Measurements from ENCODE around the gene ZBTB20. TPM values are rescaled to one million over a fixed set of nuclear protein-coding genes. Genes with fewer than 3 reads are reported as not detected.

The ZBTB20 gene
- total RNA-seq, 1 experiment from 2014 or later = 10.7 TPM

- ChIA-PET CTCF (no interaction called here), POLR2A (no interaction called here)
- no peak for DNase-seq (ENCODE audit: unreplicated experiment)
- Mint-ChIP-seq H3K4me1 (ENCODE audit: insufficient read depth, unreplicated experiment) (no peaks in the 10 kb centered on the region), H3K27ac (ENCODE audit: low read depth, unreplicated experiment) (no peak overlapping the region), H3K4me3 (ENCODE audit: unreplicated experiment) (no peak overlapping the region), H3K9me3 (ENCODE audit: unreplicated experiment) (no peaks in the 10 kb centered on the region), H3K36me3 (ENCODE audit: insufficient read depth, unreplicated experiment) (no peaks in the 10 kb centered on the region), H3K27me3 (ENCODE audit: insufficient read depth, unreplicated experiment) (no peaks in the 10 kb centered on the region)
- BruUV-seq (replicated peaks) = no TSS peak
- no peak for TF ChIP-seq CTCF (IDR thresholded peaks at IDR 0.05; ENCODE audit: unreplicated experiment)
- intact Hi-C loops (cut with micrococcal nuclease) = no loop called here
These were observed 851.1 kb downstream of the ZBTB20 start for GRCh38 chr3:114295946-114296345.

- no peak for DNase-seq (ENCODE audit: unreplicated experiment)
- Mint-ChIP-seq H3K9me3 (ENCODE audit: unreplicated experiment) (no peaks in the 10 kb centered on the region), H3K27me3 (ENCODE audit: insufficient read depth, unreplicated experiment) (no peaks in the 10 kb centered on the region), H3K4me1 (ENCODE audit: insufficient read depth, unreplicated experiment) (no peaks in the 10 kb centered on the region), H3K27ac (ENCODE audit: low read depth, unreplicated experiment) (no peak overlapping the region), H3K4me3 (ENCODE audit: unreplicated experiment) (no peak overlapping the region), H3K36me3 (ENCODE audit: insufficient read depth, unreplicated experiment) (no peaks in the 10 kb centered on the region)
- BruUV-seq (replicated peaks) = no TSS peak
- POLR2A ChIA-PET = no interaction called here
- no peak for TF ChIP-seq CTCF (IDR thresholded peaks at IDR 0.05; ENCODE audit: unreplicated experiment)
- intact Hi-C loops (cut with micrococcal nuclease) = no loop called here
- CTCF ChIA-PET = no interaction called here
These were observed 852.1 kb downstream of the ZBTB20 start for GRCh38 chr3:114294940-114295480.

- intact Hi-C loops (cut with micrococcal nuclease) = no loop called here
- no peaks in the 10 kb centered on the region for H3K27me3 Mint-ChIP-seq (ENCODE audit: insufficient read depth, unreplicated experiment)
- no peak for DNase-seq (ENCODE audit: unreplicated experiment)
- no peaks in the 10 kb centered on the region for H3K9me3 Mint-ChIP-seq (ENCODE audit: unreplicated experiment)
- POLR2A ChIA-PET = no interaction called here
- H3K4me1 Mint-ChIP-seq (ENCODE audit: insufficient read depth, unreplicated experiment) = no peaks in the 10 kb centered on the region
- no peaks in the 10 kb centered on the region for H3K36me3 Mint-ChIP-seq (ENCODE audit: insufficient read depth, unreplicated experiment)
- no peak for TF ChIP-seq CTCF (IDR thresholded peaks at IDR 0.05; ENCODE audit: unreplicated experiment)
- no TSS peak for BruUV-seq (replicated peaks)
- CTCF ChIA-PET = interaction anchor here (0.6 to 1.2 kb wide), 3 partner anchors 24 to 855 kb away, joined by 3 read pairs; no protein-coding TSS in a partner anchor
- H3K4me3 Mint-ChIP-seq (ENCODE audit: unreplicated experiment) = no peak within 1 kb of the TSS
- H3K27ac Mint-ChIP-seq (ENCODE audit: low read depth, unreplicated experiment) = no peak within 1 kb of the TSS
These were observed 853.1 kb downstream of the ZBTB20 start, which contains the start of gene TIGIT for GRCh38 chr3:114293838-114294535. Gene TIGIT (plus strand): TSS chr3:114294028. CDS start chr3:114294062, 34 bp downstream.

- Mint-ChIP-seq H3K4me3 (ENCODE audit: unreplicated experiment) (no peak overlapping the region), H3K9me3 (ENCODE audit: unreplicated experiment) (no peaks in the 10 kb centered on the region), H3K36me3 (ENCODE audit: insufficient read depth, unreplicated experiment) (no peaks in the 10 kb centered on the region), H3K27me3 (ENCODE audit: insufficient read depth, unreplicated experiment) (no peaks in the 10 kb centered on the region), H3K4me1 (ENCODE audit: insufficient read depth, unreplicated experiment) (no peaks in the 10 kb centered on the region), H3K27ac (ENCODE audit: low read depth, unreplicated experiment) (no peak overlapping the region)
- intact Hi-C loops (cut with micrococcal nuclease) = no loop called here
- TF ChIP-seq CTCF (IDR thresholded peaks at IDR 0.05; ENCODE audit: unreplicated experiment) = peak; percentile 77
- peak; percentile 63 for DNase-seq (ENCODE audit: unreplicated experiment)
- BruUV-seq (replicated peaks) = no TSS peak
- CTCF ChIA-PET = interaction anchor here (0.6 to 1.4 kb wide), 10 partner anchors 11 to 1522 kb away, joined by 3 to 7 read pairs (median 3); no protein-coding TSS in a partner anchor
- POLR2A ChIA-PET = no interaction called here
These were observed 855.9 kb downstream of the ZBTB20 start for GRCh38 chr3:114290911-114291901.

Measured in MCF 10A (cell line).